ENCODE data around the gene HAPLN1. TPM values are rescaled to one million over a fixed set of nuclear protein-coding genes. Genes with fewer than 3 reads are reported as not detected.
A peak's percentile ranks its signal among the peaks of the same experiment; 100 is the strongest.

Gene HAPLN1
- total RNA-seq, 4 donors from 2014 or later = 2.0 TPM; not detected in 3

DNA sequence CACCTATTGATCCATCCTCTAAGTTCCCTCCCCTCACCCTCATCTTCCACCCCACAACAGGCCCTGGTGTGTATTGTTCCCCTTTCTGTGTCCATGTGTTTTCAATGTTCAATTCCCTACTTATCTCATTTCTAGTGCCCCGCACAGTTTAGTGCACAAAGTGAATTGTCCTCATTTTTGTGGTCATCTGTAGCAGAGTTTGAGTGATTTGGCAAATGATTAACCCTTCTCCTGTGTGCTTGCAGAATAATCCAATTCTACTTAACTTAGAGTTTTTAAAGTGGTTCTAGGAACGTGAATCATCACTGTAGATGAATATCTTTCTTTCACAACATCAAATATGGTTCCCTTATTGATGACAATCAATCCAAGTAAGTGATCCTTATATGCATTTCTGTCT is 6.3 kb upstream of the HAPLN1 start:
- intact Hi-C loops (cut with DNase I; ENCODE audit: low total_unique reads) = no loop called here
- Histone ChIP-seq H3K27me3 (no peaks in the 10 kb centered on the region), H3K36me3 (no peaks in the 10 kb centered on the region), H3K27ac (no peak overlapping the region), H3K4me3 (no peak overlapping the region), H3K4me1 (no peaks in the 10 kb centered on the region), H3K9me3 (no peaks in the 10 kb centered on the region)
- TF ChIP-seq, protein P1, sequence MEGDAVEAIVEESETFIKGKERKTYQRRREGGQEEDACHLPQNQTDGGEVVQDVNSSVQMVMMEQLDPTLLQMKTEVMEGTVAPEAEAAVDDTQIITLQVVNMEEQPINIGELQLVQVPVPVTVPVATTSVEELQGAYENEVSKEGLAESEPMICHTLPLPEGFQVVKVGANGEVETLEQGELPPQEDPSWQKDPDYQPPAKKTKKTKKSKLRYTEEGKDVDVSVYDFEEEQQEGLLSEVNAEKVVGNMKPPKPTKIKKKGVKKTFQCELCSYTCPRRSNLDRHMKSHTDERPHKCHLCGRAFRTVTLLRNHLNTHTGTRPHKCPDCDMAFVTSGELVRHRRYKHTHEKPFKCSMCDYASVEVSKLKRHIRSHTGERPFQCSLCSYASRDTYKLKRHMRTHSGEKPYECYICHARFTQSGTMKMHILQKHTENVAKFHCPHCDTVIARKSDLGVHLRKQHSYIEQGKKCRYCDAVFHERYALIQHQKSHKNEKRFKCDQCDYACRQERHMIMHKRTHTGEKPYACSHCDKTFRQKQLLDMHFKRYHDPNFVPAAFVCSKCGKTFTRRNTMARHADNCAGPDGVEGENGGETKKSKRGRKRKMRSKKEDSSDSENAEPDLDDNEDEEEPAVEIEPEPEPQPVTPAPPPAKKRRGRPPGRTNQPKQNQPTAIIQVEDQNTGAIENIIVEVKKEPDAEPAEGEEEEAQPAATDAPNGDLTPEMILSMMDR (IDR thresholded peaks at IDR 0.05) = no peak
- no peak for TF ChIP-seq POLR2A (IDR thresholded peaks at IDR 0.05)
- DNase-seq = no peak

- Histone ChIP-seq H3K4me1 (no peaks in the 10 kb centered on the region), H3K4me3 (no peak overlapping the region), H3K27me3 (no peaks in the 10 kb centered on the region), H3K27ac (no peak overlapping the region), H3K36me3 (no peaks in the 10 kb centered on the region), H3K9me3 (no peaks in the 10 kb centered on the region)
- no peak for TF ChIP-seq POLR2A (IDR thresholded peaks at IDR 0.05)
- TF ChIP-seq, protein P1 (IDR thresholded peaks at IDR 0.05) = no peak
- no peak for DNase-seq
- intact Hi-C loops (cut with DNase I; ENCODE audit: low total_unique reads) = no loop called here
Measured at GRCh38 chr5:83724935-83725334, 4.3 kb upstream of the HAPLN1 start.

- Histone ChIP-seq H3K4me1 (no peaks in the 10 kb centered on the region), H3K27ac (no peak overlapping the region), H3K9me3 (no peaks in the 10 kb centered on the region), H3K4me3 (no peak overlapping the region), H3K27me3 (no peaks in the 10 kb centered on the region), H3K36me3 (no peaks in the 10 kb centered on the region)
- no peak for DNase-seq
- TF ChIP-seq, protein P1 (IDR thresholded peaks at IDR 0.05) = no peak
- no peak for TF ChIP-seq POLR2A (IDR thresholded peaks at IDR 0.05)
- intact Hi-C loops (cut with DNase I; ENCODE audit: low total_unique reads) = no loop called here
Measured at GRCh38 chr5:83724001-83724400, 3.3 kb upstream of the HAPLN1 start.

GRCh38 chr5:83723031-83723430 is 2.4 kb upstream of the HAPLN1 start:
- Histone ChIP-seq H3K4me3 (no peak overlapping the region), H3K9me3 (no peaks in the 10 kb centered on the region), H3K4me1 (no peaks in the 10 kb centered on the region), H3K27ac (no peak overlapping the region), H3K36me3 (no peaks in the 10 kb centered on the region), H3K27me3 (no peaks in the 10 kb centered on the region)
- DNase-seq = no peak
- TF ChIP-seq POLR2A (IDR thresholded peaks at IDR 0.05) = no peak
- TF ChIP-seq, protein P1 (IDR thresholded peaks at IDR 0.05) = no peak
- intact Hi-C loops (cut with DNase I; ENCODE audit: low total_unique reads) = no loop called here

GRCh38 chr5:83721953-83722901 is 1.6 kb upstream of the HAPLN1 start:
- Histone ChIP-seq H3K27ac (no peak overlapping the region), H3K4me1 (no peaks in the 10 kb centered on the region), H3K27me3 (no peaks in the 10 kb centered on the region), H3K9me3 (no peaks in the 10 kb centered on the region), H3K4me3 (peak overlapping the region; percentile 17 to 39), H3K36me3 (no peaks in the 10 kb centered on the region)
- intact Hi-C loops (cut with DNase I; ENCODE audit: low total_unique reads) = no loop called here
- DNase-seq = peak in 1 of 2 donors; percentile 27
- TF ChIP-seq, protein P1 (IDR thresholded peaks at IDR 0.05) = no peak
- no peak for TF ChIP-seq POLR2A (IDR thresholded peaks at IDR 0.05)
